Thoracic aorta (tissue), 2 donors: ENCODE data around the gene SIX4. TPM values are rescaled to one million over a fixed set of nuclear protein-coding genes. Genes with fewer than 3 reads are reported as not detected.

Experiments used
- ATAC-seq: fragments of 150-250 bp; one replicate; pipeline ENCODE4 v1.8.0; 2017; ENCODE audit warnings: low read depth; ENCODE audit not compliant: insufficient number of reproducible peaks, low FRiP score
- DNase-seq: peaks from one replicate; pipeline ENCODE4 v3.0.0-alpha.2; 2020; ENCODE audit warnings: low spot score
- H3K27ac ChIP-seq, 2 donors: fragments of 200-600 bp; sonication (generic); 1 replicate in 1 of 2; 2 replicates in 1 of 2; pipeline ENCODE4 v1.5.1; 2016; ENCODE audit warnings: mild to moderate bottlenecking in 2 of 2, moderate library complexity in 2 of 2
- H3K27me3 ChIP-seq: fragments of 200-600 bp; sonication (generic); replicated peaks from 2 replicates; pipeline ENCODE4 v1.6.0; 2016; ENCODE audit warnings: mild to moderate bottlenecking; ENCODE audit not compliant: insufficient read depth
- H3K36me3 ChIP-seq: fragments of 200-600 bp; sonication (generic); one replicate; pipeline ENCODE4 v1.5.1; 2016
- H3K4me1 ChIP-seq, 2 donors: fragments of 200-600 bp; sonication (generic); 1 replicate in 1 of 2; 2 replicates in 1 of 2; pipeline versions ENCODE4 v1.5.1 to v1.6.0; 2016; ENCODE audit warnings: low read depth in 2 of 2, mild to moderate bottlenecking in 1 of 2; ENCODE audit not compliant: control insufficient read depth in 1 of 2
- H3K4me3 ChIP-seq: fragments of 200-600 bp; sonication (generic); 2 replicates; pipeline ENCODE4 v1.5.1; 2016; ENCODE audit warnings: mild to moderate bottlenecking
- H3K9me3 ChIP-seq: fragments of 200-600 bp; sonication (generic); 2 replicates; pipeline ENCODE4 v1.5.1; 2016
- total RNA-seq, 2 donors: library from RNA; depleted of rRNA; stranded (reverse); fragments of >200 nt; gene quantifications; one replicate each; pipeline versions ENCODE4 v1.1.0 to v1.2.3, GENCODE V29; 2016
- TF ChIP-seq, protein P1 (sequence below): fragments of 200-600 bp; sonication (generic); IDR thresholded peaks from one replicate; pipeline ENCODE4 v1.5.1; 2019; ENCODE audit warnings: antibody characterized with exemption

Gene SIX4
- total RNA-seq, 2 donors from 2014 or later, result 6.4 to 14.0 TPM

GRCh38 chr14:60677701-60678100, 46.5 kb downstream of the SIX4 start:
- H3K36me3 ChIP-seq, result no peaks in the 10 kb centered on the region
- no peak overlapping the region for H3K27ac ChIP-seq
- ATAC-seq (no peak), DNase-seq (no peak)
- H3K4me3 ChIP-seq, result no peak overlapping the region
- no peaks in the 10 kb centered on the region for H3K27me3 ChIP-seq
- no peaks in the 10 kb centered on the region for H3K4me1 ChIP-seq
- TF ChIP-seq, protein P1, sequence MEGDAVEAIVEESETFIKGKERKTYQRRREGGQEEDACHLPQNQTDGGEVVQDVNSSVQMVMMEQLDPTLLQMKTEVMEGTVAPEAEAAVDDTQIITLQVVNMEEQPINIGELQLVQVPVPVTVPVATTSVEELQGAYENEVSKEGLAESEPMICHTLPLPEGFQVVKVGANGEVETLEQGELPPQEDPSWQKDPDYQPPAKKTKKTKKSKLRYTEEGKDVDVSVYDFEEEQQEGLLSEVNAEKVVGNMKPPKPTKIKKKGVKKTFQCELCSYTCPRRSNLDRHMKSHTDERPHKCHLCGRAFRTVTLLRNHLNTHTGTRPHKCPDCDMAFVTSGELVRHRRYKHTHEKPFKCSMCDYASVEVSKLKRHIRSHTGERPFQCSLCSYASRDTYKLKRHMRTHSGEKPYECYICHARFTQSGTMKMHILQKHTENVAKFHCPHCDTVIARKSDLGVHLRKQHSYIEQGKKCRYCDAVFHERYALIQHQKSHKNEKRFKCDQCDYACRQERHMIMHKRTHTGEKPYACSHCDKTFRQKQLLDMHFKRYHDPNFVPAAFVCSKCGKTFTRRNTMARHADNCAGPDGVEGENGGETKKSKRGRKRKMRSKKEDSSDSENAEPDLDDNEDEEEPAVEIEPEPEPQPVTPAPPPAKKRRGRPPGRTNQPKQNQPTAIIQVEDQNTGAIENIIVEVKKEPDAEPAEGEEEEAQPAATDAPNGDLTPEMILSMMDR, result no peak
- H3K9me3 ChIP-seq, result no peaks in the 10 kb centered on the region

DNA sequence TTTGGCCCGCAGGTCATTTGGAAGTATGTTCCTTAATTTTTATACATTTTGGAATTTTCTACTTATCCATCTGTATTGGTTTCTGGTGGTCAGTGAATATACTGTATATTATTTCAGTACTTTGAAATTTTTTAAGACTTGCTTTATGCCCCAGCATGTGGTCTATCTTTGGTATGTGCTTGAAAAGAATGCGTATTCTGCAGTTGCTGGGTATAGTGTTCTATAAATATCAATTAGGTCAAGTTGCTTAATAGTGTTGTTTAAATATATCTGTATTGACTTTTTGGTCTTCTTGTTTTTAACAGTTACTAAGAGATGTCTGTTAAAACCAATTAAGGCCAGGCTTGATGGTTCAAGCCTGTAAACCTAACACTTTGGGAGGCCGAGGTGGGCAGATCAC, 53.2 kb downstream of the SIX4 start:
- Histone ChIP-seq H3K27me3 (no peaks in the 10 kb centered on the region), H3K27ac (no peak overlapping the region), H3K36me3 (no peaks in the 10 kb centered on the region), H3K4me1 (no peaks in the 10 kb centered on the region), H3K4me3 (no peak overlapping the region), H3K9me3 (no peaks in the 10 kb centered on the region)
- TF ChIP-seq, protein P1, result no peak
- no peak for ATAC-seq
- no peak for DNase-seq

DNA sequence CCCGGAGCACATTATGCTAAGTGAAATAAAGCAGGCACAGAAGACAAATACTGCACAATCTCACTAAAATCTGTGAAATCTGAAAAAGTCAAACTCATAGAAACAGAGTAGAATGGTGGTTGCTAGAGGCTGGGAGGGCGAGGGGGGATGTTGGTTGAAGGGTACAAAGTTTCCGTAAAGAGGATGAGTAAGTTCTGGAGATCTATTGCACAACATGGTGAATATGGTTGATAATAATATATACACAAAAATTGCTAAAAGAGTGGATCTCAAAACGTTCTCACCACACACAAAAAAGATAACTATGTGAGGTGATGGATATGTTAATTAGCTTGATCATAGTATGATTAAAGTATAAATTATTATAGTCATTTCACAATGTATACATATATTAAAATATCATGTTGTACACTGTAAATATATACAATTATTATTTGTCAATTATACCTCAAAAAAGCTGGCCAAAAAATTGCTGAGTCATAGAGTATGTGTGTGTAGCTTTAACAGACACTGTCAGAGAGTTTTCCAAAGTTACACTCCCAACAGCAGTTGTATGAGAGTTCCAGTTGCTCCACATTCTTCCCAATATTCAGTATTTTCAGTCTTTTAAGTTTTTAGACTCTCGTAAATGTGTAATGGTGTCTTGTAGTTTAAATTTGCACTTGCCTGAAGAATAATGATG, 55.6 kb downstream of the SIX4 start:
- ATAC-seq, result no peak

DNA sequence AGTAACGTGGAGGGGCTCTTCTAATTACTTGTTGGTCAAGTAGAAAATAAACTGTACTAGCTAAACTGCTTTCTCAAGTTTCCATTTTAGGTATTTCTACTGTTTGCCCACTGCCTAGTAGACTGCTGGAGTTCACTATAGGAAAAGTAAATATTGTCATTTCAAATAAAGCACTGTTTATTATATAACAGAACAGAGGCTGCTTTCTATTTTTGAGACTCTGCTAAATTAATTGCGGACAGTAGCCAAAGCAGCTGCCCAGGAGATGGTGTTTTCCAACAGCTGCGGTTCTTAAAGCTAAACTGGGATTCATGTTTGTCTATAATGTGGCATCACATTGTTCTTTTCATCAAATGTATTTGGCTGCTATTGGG, 59.0 kb downstream of the SIX4 start:
- Histone ChIP-seq H3K9me3 (no peaks in the 10 kb centered on the region), H3K36me3 (no peaks in the 10 kb centered on the region), H3K27ac (no peak overlapping the region), H3K4me3 (no peak overlapping the region), H3K27me3 (no peaks in the 10 kb centered on the region), H3K4me1 (no peaks in the 10 kb centered on the region)
- DNase-seq, result no peak
- ATAC-seq, result no peak
- TF ChIP-seq, protein P1, result no peak

More for the DNA sequence above, 55.6 kb downstream of the SIX4 start:
- TF ChIP-seq, protein P1, result no peak
- DNase-seq, result no peak
- Histone ChIP-seq H3K36me3 (no peaks in the 10 kb centered on the region), H3K4me1 (no peaks in the 10 kb centered on the region), H3K4me3 (no peak overlapping the region), H3K9me3 (no peaks in the 10 kb centered on the region), H3K27me3 (no peaks in the 10 kb centered on the region), H3K27ac (no peak overlapping the region)

- Histone ChIP-seq H3K27me3 (no peaks in the 10 kb centered on the region), H3K36me3 (no peaks in the 10 kb centered on the region), H3K4me3 (no peak overlapping the region), H3K9me3 (no peaks in the 10 kb centered on the region), H3K4me1 (no peaks in the 10 kb centered on the region), H3K27ac (no peak overlapping the region)
- DNase-seq, result no peak
- ATAC-seq, result no peak
- TF ChIP-seq, protein P1, result no peak
These were observed 61.2 kb downstream of the SIX4 start for GRCh38 chr14:60662982-60663381.
